ENCODE data around the gene HEXD.

HEXD gene

DNA sequence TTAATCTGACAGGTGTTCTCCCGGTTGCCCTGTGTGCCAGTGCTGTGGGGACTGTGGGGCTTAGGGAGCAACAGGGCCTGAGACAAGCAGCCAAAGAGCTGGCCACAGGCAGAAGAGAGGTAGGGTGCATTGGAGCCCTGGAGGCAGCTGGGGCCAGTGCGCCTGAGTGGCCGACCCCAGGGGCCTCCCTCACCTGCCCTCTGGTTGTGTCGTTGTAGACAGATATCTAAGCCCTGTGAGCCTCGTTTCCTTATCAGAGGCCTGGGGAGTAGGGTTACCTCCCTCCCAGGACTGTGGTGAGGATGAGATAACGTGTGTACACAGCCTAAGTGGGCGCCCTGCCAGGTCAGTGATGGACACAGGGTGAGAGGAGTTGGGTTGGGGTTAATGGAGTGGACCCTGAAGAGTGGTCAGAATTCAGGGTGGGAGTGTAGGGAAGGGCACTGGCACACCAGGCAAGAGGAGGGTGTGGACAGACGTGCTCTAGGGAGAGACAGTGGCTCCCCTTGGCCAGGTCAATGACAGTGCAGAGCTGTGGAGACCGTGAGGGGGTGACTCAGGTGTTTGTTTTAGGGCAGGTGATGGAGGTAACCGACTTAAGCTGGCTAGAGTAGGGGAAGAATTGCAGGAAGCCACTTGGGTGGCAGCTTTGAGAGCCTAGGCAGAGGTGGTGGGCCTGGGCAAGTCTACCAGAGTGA is 43.8 kb downstream of the HEXD start:
- peak; percentile 96 for DNase-seq

DNA sequence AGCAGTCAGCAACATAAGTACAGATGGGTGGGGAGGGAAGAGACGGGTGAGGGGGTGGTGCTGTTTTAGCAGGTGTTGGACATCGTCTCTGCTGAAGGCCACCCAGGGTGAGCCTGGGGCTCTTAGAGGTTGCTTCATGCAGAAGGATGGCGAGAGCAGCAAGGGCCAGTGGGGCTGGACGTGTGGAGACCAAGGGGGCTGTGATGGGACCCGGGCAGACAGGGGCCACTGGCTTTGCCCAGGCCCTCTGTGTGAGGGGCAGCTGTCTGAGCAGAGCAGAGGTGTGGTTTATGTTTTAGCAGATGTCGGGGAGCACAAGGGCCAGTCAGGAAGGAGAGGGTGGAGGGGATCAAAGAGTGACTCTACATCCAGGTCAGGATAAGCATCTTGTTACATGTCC is 45.2 kb downstream of the HEXD start:
- DNase-seq, result no peak

DNA sequence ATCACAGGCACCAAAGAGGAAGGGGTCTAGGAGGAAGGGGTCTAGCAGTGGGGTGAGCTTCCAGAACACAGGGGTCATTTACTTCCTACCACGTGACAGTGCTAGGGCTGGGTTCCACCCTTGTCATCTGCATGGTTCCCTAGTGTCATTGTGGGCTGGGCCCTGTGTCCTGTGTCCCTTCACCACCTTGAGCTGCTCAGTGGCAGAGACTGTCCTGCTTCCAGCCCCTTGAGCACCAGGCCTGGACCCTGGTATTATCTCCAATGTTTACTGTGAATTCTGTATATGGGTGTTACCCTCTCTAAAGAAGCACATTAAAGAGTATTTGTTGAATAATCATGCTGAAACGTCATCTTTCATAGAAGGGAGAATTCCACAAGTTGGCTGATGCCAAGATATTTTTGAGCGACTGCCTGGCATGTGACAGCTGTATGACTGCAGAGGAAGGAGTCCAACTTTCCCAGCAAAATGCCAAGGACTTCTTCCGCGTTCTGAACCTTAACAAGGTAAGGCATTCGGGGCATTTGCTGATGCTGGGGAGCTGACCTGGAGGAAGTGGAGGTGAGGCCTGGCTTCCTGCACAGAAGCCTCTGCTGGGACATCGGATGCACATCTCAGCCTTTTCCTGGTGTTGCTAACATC is 45.9 kb downstream of the HEXD start:
- DNase-seq, result no peak

GRCh38 chr17:82464567-82464929 is 46.4 kb downstream of the HEXD start:
- DNase-seq, result no peak

- DNase-seq, result peak; percentile 59
Measured at GRCh38 chr17:82465023-82465603, 47.0 kb downstream of the HEXD start.

DNA sequence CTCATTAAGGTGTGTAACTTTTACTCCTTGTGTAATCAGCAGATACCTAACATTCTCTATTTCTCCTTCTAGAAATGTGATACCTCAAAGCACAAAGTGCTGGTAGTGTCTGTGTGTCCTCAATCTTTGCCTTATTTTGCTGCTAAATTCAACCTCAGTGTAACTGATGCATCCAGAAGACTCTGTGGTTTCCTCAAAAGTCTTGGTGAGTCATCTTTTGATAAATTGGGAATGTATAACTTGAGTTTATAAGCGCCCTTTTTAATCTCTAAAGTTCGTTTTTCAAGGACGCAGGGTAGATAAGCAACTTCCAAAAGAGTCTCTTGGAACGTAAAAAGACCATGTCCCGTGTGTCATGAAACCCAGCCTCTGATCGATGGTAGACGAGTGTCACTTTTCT is 50.5 kb downstream of the HEXD start:
- no peak for DNase-seq

GRCh38 chr17:82470065-82470464 is 51.9 kb downstream of the HEXD start:
- no peak for DNase-seq

GRCh38 chr17:82474223-82475010 is 56.3 kb downstream of the HEXD start:
- no peak for DNase-seq

- no peak for DNase-seq
Measured at GRCh38 chr17:82475458-82475857, 57.3 kb downstream of the HEXD start.

- DNase-seq, result no peak
Measured at GRCh38 chr17:82477934-82478333, 59.8 kb downstream of the HEXD start.

DNA sequence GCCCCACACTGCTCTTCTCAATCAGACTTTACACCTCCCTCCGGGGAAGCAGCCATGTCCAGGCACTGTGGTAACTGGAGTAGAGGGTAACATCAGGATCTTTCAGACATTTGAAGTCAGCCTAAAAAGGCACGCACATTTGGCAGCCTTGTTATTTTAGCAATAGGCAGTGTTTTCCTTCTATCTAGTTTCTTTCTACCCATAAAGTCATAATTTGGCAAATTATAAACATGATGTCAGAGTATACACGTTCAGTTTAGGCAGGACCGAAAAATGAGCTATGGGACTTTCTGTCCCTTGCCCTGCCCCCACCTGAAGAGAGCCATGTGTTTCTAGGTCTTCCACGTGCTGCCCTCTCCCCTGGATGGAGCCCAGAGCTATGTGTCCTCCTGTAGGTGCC is 61.5 kb downstream of the HEXD start:
- no peak for DNase-seq

GRCh38 chr17:82480318-82480717 is 62.2 kb downstream of the HEXD start:
- DNase-seq, result no peak

GRCh38 chr17:82483204-82483660 is 65.1 kb downstream of the HEXD start:
- no peak for DNase-seq

- DNase-seq, result no peak
Measured at GRCh38 chr17:82483836-82484235, 65.7 kb downstream of the HEXD start.

DNA sequence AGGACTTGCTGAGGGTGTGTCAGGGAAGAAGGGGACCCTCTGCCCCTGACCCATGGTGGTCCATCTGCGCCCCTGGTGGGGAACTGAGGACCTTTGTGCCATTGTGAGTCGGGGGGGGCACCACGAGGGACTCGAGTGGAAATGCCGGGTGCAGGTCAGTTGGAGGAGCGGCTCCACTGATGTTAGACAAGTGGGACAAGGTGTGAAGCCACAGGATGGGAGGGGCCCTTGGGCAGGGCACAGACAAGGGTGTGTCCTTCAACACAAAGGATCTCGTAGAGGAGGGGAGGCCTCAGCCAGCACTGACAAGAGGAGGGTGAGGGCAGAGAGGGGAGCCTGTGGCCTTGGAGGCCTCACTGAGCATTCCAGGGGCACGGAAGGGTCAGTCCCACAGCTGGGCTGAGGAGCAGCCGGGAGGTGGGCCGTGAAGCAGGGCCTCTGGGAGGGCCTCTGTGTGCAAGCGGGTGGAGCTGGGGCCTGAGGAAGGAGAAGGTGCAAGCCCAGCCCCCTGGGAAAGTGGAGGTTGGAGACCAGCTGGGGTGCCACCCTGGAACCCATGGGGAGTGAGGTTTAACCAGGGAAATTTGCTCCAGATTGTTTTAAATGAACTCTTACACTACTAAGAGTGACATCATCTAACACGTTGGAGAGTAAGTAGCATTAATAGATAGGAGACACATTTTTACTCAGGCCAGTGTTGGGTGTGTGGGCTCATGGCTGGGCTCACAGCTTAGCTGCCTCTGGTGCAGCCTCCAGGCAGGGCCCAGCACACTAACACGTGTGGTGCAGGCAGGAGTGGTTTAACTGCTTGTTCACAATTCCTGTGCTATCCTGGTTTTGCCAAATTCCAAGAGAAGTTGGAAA is 68.3 kb downstream of the HEXD start:
- DNase-seq, result no peak

- DNase-seq, result no peak
Measured at GRCh38 chr17:82487910-82488309, 69.8 kb downstream of the HEXD start.

GRCh38 chr17:82489117-82489516 is 71.0 kb downstream of the HEXD start:
- no peak for DNase-seq

GRCh38 chr17:82489851-82490511 is 71.8 kb downstream of the HEXD start:
- no peak for DNase-seq

GRCh38 chr17:82490512-82491195 is 72.5 kb downstream of the HEXD start:
- no peak for DNase-seq

DNA sequence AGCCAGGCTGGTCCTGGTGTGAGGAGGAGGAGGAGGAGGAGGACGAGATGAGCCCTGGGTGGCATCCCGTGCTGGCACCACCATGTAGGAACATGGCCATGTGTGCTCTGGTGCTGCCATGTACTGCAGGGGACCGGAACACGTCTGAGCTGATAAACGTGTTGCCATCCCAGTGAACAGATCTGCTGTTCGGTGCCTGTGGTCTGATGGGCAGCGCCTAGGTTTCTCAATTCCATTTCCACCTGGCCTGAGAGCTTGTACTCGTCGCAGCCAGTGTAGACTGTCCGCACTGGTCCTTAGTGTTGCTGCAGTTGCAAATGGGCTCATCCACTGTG is 73.0 kb downstream of the HEXD start:
- no peak for DNase-seq

GRCh38 chr17:82491533-82491932 is 73.4 kb downstream of the HEXD start:
- no peak for DNase-seq

All from hematopoietic multipotent progenitor cell treated with erythropoietin and hydrocortisone succinate and interleukin-3 and kit ligand, for 8 days (in vitro differentiated cells).